HG02678 (cell line): ENCODE data around the gene PCSK7.

ENCODE experiments used
- ATAC-seq: cut with Tn5 transposase; IDR thresholded peaks from one replicate; pipeline ENCODE4 v1.9.1; 2021; ENCODE audit warnings: mild to moderate bottlenecking, moderate library complexity; ENCODE audit not compliant: unreplicated experiment

The PCSK7 gene

GRCh38 chr11:117199916-117200812 lies 31.7 kb downstream of the PCSK7 start:
- ATAC-seq, result no peak

GRCh38 chr11:117199053-117199915 lies 32.6 kb downstream of the PCSK7 start, which contains the start of gene TAGLN:
TAGLN (plus strand) TSS chr11:117199370; CDS start chr11:117203014, 3,644 bp downstream.
- ATAC-seq, result no peak

GRCh38 chr11:117198613-117199012 lies 33.3 kb downstream of the PCSK7 start:
- ATAC-seq, result no peak

- no peak for ATAC-seq
These were observed 34.1 kb downstream of the PCSK7 start for GRCh38 chr11:117197516-117198456.

- ATAC-seq, result no peak
These were observed 34.9 kb downstream of the PCSK7 start for GRCh38 chr11:117197006-117197405.

GRCh38 chr11:117195761-117196160 lies 36.1 kb downstream of the PCSK7 start:
- ATAC-seq, result no peak

GRCh38 chr11:117195258-117195657 lies 36.6 kb downstream of the PCSK7 start:
- ATAC-seq, result no peak

GRCh38 chr11:117194267-117194666 lies 37.6 kb downstream of the PCSK7 start:
- ATAC-seq, result no peak

- no peak for ATAC-seq
These were observed 38.5 kb downstream of the PCSK7 start for GRCh38 chr11:117193130-117194020.

- no peak for ATAC-seq
These were observed 39.4 kb downstream of the PCSK7 start for GRCh38 chr11:117192401-117192875.

- no peak for ATAC-seq
These were observed 40.0 kb downstream of the PCSK7 start for GRCh38 chr11:117191680-117192400.

GRCh38 chr11:117189941-117190544 lies 41.8 kb downstream of the PCSK7 start:
- ATAC-seq, result no peak

- peak; percentile 58 for ATAC-seq
These were observed 42.5 kb downstream of the PCSK7 start for GRCh38 chr11:117189191-117189940.

- ATAC-seq, result no peak
These were observed 43.2 kb downstream of the PCSK7 start for GRCh38 chr11:117188620-117189081.

GRCh38 chr11:117187799-117188481 lies 43.9 kb downstream of the PCSK7 start:
- ATAC-seq, result no peak

GRCh38 chr11:117187428-117187798 lies 44.5 kb downstream of the PCSK7 start:
- no peak for ATAC-seq

- ATAC-seq, result no peak
These were observed 44.9 kb downstream of the PCSK7 start for GRCh38 chr11:117187007-117187406.
